Measurements from ENCODE around the gene LRP1B.

The LRP1B gene

GRCh38 chr2:142061733-142062132, 69.1 kb downstream of the LRP1B start:
- Histone ChIP-seq H2BK15ac (replicated peaks; ENCODE audit: low read depth) (no peak overlapping the region), H3K4me2 (ENCODE audit: low read length) (no peak overlapping the region), H3K56ac (ENCODE audit: low read length) (no peak overlapping the region), H3K79me2 (ENCODE audit: control insufficient read depth, insufficient read depth, low read length) (no peaks in the 10 kb centered on the region), H4K8ac (ENCODE audit: low read depth, low read length) (no peak overlapping the region), H3K4me3 (ENCODE audit: low read length) (no peak overlapping the region), H2AK5ac (ENCODE audit: low read length) (no peak overlapping the region), H3K27ac (ENCODE audit: low read depth, low read length) (no peak overlapping the region), H3K18ac (ENCODE audit: low read length) (no peak overlapping the region), H3K4ac (ENCODE audit: low read depth, low read length) (no peak overlapping the region), H3K9ac (ENCODE audit: low read length) (no peak overlapping the region), H3K23ac (ENCODE audit: low read length) (no peak overlapping the region), H3K27me3 (ENCODE audit: insufficient read depth, low read length, poor library complexity) (no peaks in the 10 kb centered on the region), H3K36me3 (ENCODE audit: control insufficient read depth, insufficient read depth, low read length) (no peaks in the 10 kb centered on the region), H3K4me1 (ENCODE audit: control insufficient read depth, low read depth, low read length) (no peaks in the 10 kb centered on the region), H4K5ac (ENCODE audit: low read length) (no peak overlapping the region), H2BK120ac (ENCODE audit: low read depth, low read length) (no peak overlapping the region), H3K79me1 (ENCODE audit: low read length) (no peaks in the 10 kb centered on the region), H2BK5ac (ENCODE audit: low read length) (no peak overlapping the region)
- DNase-seq, result no peak
- no CpG with 5 or more reads among the region's 1 CpG for WGBS (ENCODE audit: extremely low coverage, insufficient coverage, low lambda C conversion rate)

GRCh38 chr2:142058149-142058548, 72.7 kb downstream of the LRP1B start:
- Histone ChIP-seq H3K79me1 (ENCODE audit: low read length) (no peaks in the 10 kb centered on the region), H3K18ac (ENCODE audit: low read length) (no peak overlapping the region), H4K5ac (ENCODE audit: low read length) (no peak overlapping the region), H2BK15ac (replicated peaks; ENCODE audit: low read depth) (no peak overlapping the region), H3K4me2 (ENCODE audit: low read length) (no peak overlapping the region), H3K4me1 (ENCODE audit: control insufficient read depth, low read depth, low read length) (no peaks in the 10 kb centered on the region), H3K27me3 (ENCODE audit: insufficient read depth, low read length, poor library complexity) (no peaks in the 10 kb centered on the region), H2BK120ac (ENCODE audit: low read depth, low read length) (no peak overlapping the region), H3K56ac (ENCODE audit: low read length) (no peak overlapping the region), H2BK5ac (ENCODE audit: low read length) (no peak overlapping the region), H4K8ac (ENCODE audit: low read depth, low read length) (no peak overlapping the region), H3K4ac (ENCODE audit: low read depth, low read length) (no peak overlapping the region), H3K36me3 (ENCODE audit: control insufficient read depth, insufficient read depth, low read length) (no peaks in the 10 kb centered on the region), H3K23ac (ENCODE audit: low read length) (no peak overlapping the region), H2AK5ac (ENCODE audit: low read length) (no peak overlapping the region), H3K4me3 (ENCODE audit: low read length) (no peak overlapping the region), H3K79me2 (ENCODE audit: control insufficient read depth, insufficient read depth, low read length) (no peaks in the 10 kb centered on the region), H3K9ac (ENCODE audit: low read length) (no peak overlapping the region), H3K27ac (ENCODE audit: low read depth, low read length) (no peak overlapping the region)
- no CpG with 5 or more reads among the region's 4 CpGs for WGBS (ENCODE audit: extremely low coverage, insufficient coverage, low lambda C conversion rate)
- no peak for DNase-seq

- no CpG with 5 or more reads among the region's 3 CpGs for WGBS (ENCODE audit: extremely low coverage, insufficient coverage, low lambda C conversion rate)
- H3K27me3 ChIP-seq (ENCODE audit: insufficient read depth, low read length, poor library complexity), result no peaks in the 10 kb centered on the region
- H2BK5ac ChIP-seq (ENCODE audit: low read length), result no peak overlapping the region
- no peak overlapping the region for H4K5ac ChIP-seq (ENCODE audit: low read length)
- no peak overlapping the region for H3K4me3 ChIP-seq (ENCODE audit: low read length)
- H3K9ac ChIP-seq (ENCODE audit: low read length), result no peak overlapping the region
- H3K4ac ChIP-seq (ENCODE audit: low read depth, low read length), result no peak overlapping the region
- no peak overlapping the region for H3K23ac ChIP-seq (ENCODE audit: low read length)
- H3K18ac ChIP-seq (ENCODE audit: low read length), result no peak overlapping the region
- DNase-seq, result no peak
- H3K36me3 ChIP-seq (ENCODE audit: control insufficient read depth, insufficient read depth, low read length), result no peaks in the 10 kb centered on the region
- no peak overlapping the region for H4K8ac ChIP-seq (ENCODE audit: low read depth, low read length)
- no peak overlapping the region for H3K27ac ChIP-seq (ENCODE audit: low read depth, low read length)
- H2BK120ac ChIP-seq (ENCODE audit: low read depth, low read length), result no peak overlapping the region
- H3K4me1 ChIP-seq (ENCODE audit: control insufficient read depth, low read depth, low read length), result no peaks in the 10 kb centered on the region
- no peak overlapping the region for H2AK5ac ChIP-seq (ENCODE audit: low read length)
- H3K79me2 ChIP-seq (ENCODE audit: control insufficient read depth, insufficient read depth, low read length), result no peaks in the 10 kb centered on the region
- no peaks in the 10 kb centered on the region for H3K79me1 ChIP-seq (ENCODE audit: low read length)
- H3K56ac ChIP-seq (ENCODE audit: low read length), result no peak overlapping the region
- H2BK15ac ChIP-seq (replicated peaks; ENCODE audit: low read depth), result no peak overlapping the region
- no peak overlapping the region for H3K4me2 ChIP-seq (ENCODE audit: low read length)
These were observed 74.0 kb downstream of the LRP1B start for GRCh38 chr2:142056784-142057183.

GRCh38 chr2:142052220-142052863, 78.5 kb downstream of the LRP1B start:
- Histone ChIP-seq H3K4me1 (ENCODE audit: control insufficient read depth, low read depth, low read length) (no peaks in the 10 kb centered on the region), H3K27me3 (ENCODE audit: insufficient read depth, low read length, poor library complexity) (no peaks in the 10 kb centered on the region), H3K18ac (ENCODE audit: low read length) (no peak overlapping the region), H2BK5ac (ENCODE audit: low read length) (no peak overlapping the region), H3K4ac (ENCODE audit: low read depth, low read length) (no peak overlapping the region), H3K4me3 (ENCODE audit: low read length) (no peak overlapping the region), H3K79me1 (ENCODE audit: low read length) (no peaks in the 10 kb centered on the region), H2AK5ac (ENCODE audit: low read length) (no peak overlapping the region), H3K9ac (ENCODE audit: low read length) (no peak overlapping the region), H3K23ac (ENCODE audit: low read length) (no peak overlapping the region), H3K56ac (ENCODE audit: low read length) (no peak overlapping the region), H3K36me3 (ENCODE audit: control insufficient read depth, insufficient read depth, low read length) (no peaks in the 10 kb centered on the region), H4K8ac (ENCODE audit: low read depth, low read length) (no peak overlapping the region), H2BK120ac (ENCODE audit: low read depth, low read length) (no peak overlapping the region), H4K5ac (ENCODE audit: low read length) (no peak overlapping the region), H2BK15ac (replicated peaks; ENCODE audit: low read depth) (no peak overlapping the region), H3K4me2 (ENCODE audit: low read length) (no peak overlapping the region), H3K27ac (ENCODE audit: low read depth, low read length) (no peak overlapping the region), H3K79me2 (ENCODE audit: control insufficient read depth, insufficient read depth, low read length) (no peaks in the 10 kb centered on the region)
- no CpG with 5 or more reads among the region's 5 CpGs for WGBS (ENCODE audit: extremely low coverage, insufficient coverage, low lambda C conversion rate)
- DNase-seq, result peak; percentile 48

GRCh38 chr2:142048581-142048980, 82.2 kb downstream of the LRP1B start:
- Histone ChIP-seq H4K5ac (ENCODE audit: low read length) (no peak overlapping the region), H3K79me1 (ENCODE audit: low read length) (no peaks in the 10 kb centered on the region), H3K56ac (ENCODE audit: low read length) (no peak overlapping the region), H4K8ac (ENCODE audit: low read depth, low read length) (no peak overlapping the region), H2BK15ac (replicated peaks; ENCODE audit: low read depth) (no peak overlapping the region), H3K27me3 (ENCODE audit: insufficient read depth, low read length, poor library complexity) (no peaks in the 10 kb centered on the region), H2BK5ac (ENCODE audit: low read length) (no peak overlapping the region), H3K4me1 (ENCODE audit: control insufficient read depth, low read depth, low read length) (no peaks in the 10 kb centered on the region), H3K4me2 (ENCODE audit: low read length) (no peak overlapping the region), H3K4me3 (ENCODE audit: low read length) (no peak overlapping the region), H3K27ac (ENCODE audit: low read depth, low read length) (no peak overlapping the region), H3K36me3 (ENCODE audit: control insufficient read depth, insufficient read depth, low read length) (no peaks in the 10 kb centered on the region), H3K4ac (ENCODE audit: low read depth, low read length) (no peak overlapping the region), H2AK5ac (ENCODE audit: low read length) (no peak overlapping the region), H3K9ac (ENCODE audit: low read length) (no peak overlapping the region), H3K23ac (ENCODE audit: low read length) (no peak overlapping the region), H3K18ac (ENCODE audit: low read length) (no peak overlapping the region), H3K79me2 (ENCODE audit: control insufficient read depth, insufficient read depth, low read length) (no peaks in the 10 kb centered on the region), H2BK120ac (ENCODE audit: low read depth, low read length) (no peak overlapping the region)
- no peak for DNase-seq
- no CpG with 5 or more reads among the region's 1 CpG for WGBS (ENCODE audit: extremely low coverage, insufficient coverage, low lambda C conversion rate)

GRCh38 chr2:142045641-142046040, 85.2 kb downstream of the LRP1B start:
- no peak overlapping the region for H3K4me2 ChIP-seq (ENCODE audit: low read length)
- no peaks in the 10 kb centered on the region for H3K79me1 ChIP-seq (ENCODE audit: low read length)
- no peak overlapping the region for H4K5ac ChIP-seq (ENCODE audit: low read length)
- no peaks in the 10 kb centered on the region for H3K36me3 ChIP-seq (ENCODE audit: control insufficient read depth, insufficient read depth, low read length)
- H3K27ac ChIP-seq (ENCODE audit: low read depth, low read length), result no peak overlapping the region
- H3K27me3 ChIP-seq (ENCODE audit: insufficient read depth, low read length, poor library complexity), result no peaks in the 10 kb centered on the region
- WGBS (ENCODE audit: extremely low coverage, insufficient coverage, low lambda C conversion rate), result no CpG with 5 or more reads among the region's 4 CpGs
- H2BK5ac ChIP-seq (ENCODE audit: low read length), result no peak overlapping the region
- no peak overlapping the region for H3K18ac ChIP-seq (ENCODE audit: low read length)
- H2BK120ac ChIP-seq (ENCODE audit: low read depth, low read length), result no peak overlapping the region
- no peak overlapping the region for H3K56ac ChIP-seq (ENCODE audit: low read length)
- H3K4me1 ChIP-seq (ENCODE audit: control insufficient read depth, low read depth, low read length), result no peaks in the 10 kb centered on the region
- H3K79me2 ChIP-seq (ENCODE audit: control insufficient read depth, insufficient read depth, low read length), result no peaks in the 10 kb centered on the region
- no peak overlapping the region for H3K9ac ChIP-seq (ENCODE audit: low read length)
- DNase-seq, result no peak
- no peak overlapping the region for H3K4ac ChIP-seq (ENCODE audit: low read depth, low read length)
- H3K23ac ChIP-seq (ENCODE audit: low read length), result no peak overlapping the region
- no peak overlapping the region for H4K8ac ChIP-seq (ENCODE audit: low read depth, low read length)
- H2BK15ac ChIP-seq (replicated peaks; ENCODE audit: low read depth), result no peak overlapping the region
- no peak overlapping the region for H3K4me3 ChIP-seq (ENCODE audit: low read length)
- no peak overlapping the region for H2AK5ac ChIP-seq (ENCODE audit: low read length)
